Osteocyte (in vitro differentiated cells): Measurements from ENCODE around the gene CBL. TPM values are rescaled to one million over a fixed set of nuclear protein-coding genes. Genes with fewer than 3 reads are reported as not detected.

Experiments used
- DNase-seq: peaks from one replicate; pipeline ENCODE4 v3.0.0; 2021; ENCODE audit warnings: mixed read lengths; ENCODE audit not compliant: unreplicated experiment; ENCODE audit errors: extremely low spot score
- H3K27ac Mint-ChIP-seq: one replicate; pipeline ENCODE4 v1.8.0; 2021; ENCODE audit warnings: mild to moderate bottlenecking, mixed read lengths; ENCODE audit not compliant: unreplicated experiment
- H3K27me3 Mint-ChIP-seq: one replicate; pipeline ENCODE4 v1.8.0; 2021; ENCODE audit warnings: mixed read lengths; ENCODE audit not compliant: unreplicated experiment
- H3K36me3 Mint-ChIP-seq: one replicate; pipeline ENCODE4 v1.8.0; 2021; ENCODE audit warnings: mixed read lengths; ENCODE audit not compliant: unreplicated experiment
- H3K4me1 Mint-ChIP-seq: one replicate; pipeline ENCODE4 v1.8.0; 2021; ENCODE audit warnings: mixed read lengths; ENCODE audit not compliant: unreplicated experiment
- H3K4me3 Mint-ChIP-seq: one replicate; pipeline ENCODE4 v1.8.0; 2021; ENCODE audit warnings: mild to moderate bottlenecking, moderate library complexity, mixed read lengths; ENCODE audit not compliant: unreplicated experiment
- H3K9me3 Mint-ChIP-seq: one replicate; pipeline ENCODE4 v1.8.0; 2021; ENCODE audit warnings: mixed read lengths; ENCODE audit not compliant: unreplicated experiment
- total RNA-seq: library from RNA; stranded (reverse); gene quantifications from 2 replicates; pipeline ENCODE4 v1.2.1, GENCODE V29; 2021
- TF ChIP-seq, protein P1 (sequence below): fragments of 200-600 bp; sonication (generic); IDR thresholded peaks from 2 replicates; pipeline ENCODE4 v1.5.0; 2021; ENCODE audit warnings: antibody characterized with exemption, mild to moderate bottlenecking, moderate library complexity

The CBL gene
- total RNA-seq, 1 donor from 2014 or later, result 20.8 TPM

DNA sequence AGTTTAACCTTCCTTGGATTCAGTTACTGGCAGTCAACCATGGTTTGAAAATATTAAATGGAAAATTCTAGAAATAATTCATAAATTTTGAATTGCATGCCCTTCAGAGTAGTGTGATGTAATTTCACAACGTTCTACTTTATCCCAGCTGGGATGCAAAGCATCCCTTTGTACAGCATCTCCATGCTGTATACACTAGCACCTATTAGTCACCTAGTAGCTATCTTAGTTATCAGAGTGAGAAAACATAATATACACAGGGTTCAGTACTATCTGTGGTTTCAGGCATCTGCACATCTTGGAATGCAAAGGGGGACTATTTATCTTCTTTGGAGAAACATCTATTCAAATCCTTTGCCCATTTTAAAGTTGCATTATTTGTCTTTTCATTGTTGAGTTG lies 30.8 kb downstream of the CBL start:
- Mint-ChIP-seq H3K36me3 (peaks cover 35% of the 10 kb centered on the region), H3K27ac (peak overlapping the region; percentile 32), H3K4me3 (no peak overlapping the region), H3K4me1 (peaks cover 19% of the 10 kb centered on the region), H3K27me3 (no peaks in the 10 kb centered on the region), H3K9me3 (peaks cover 3% of the 10 kb centered on the region)
- TF ChIP-seq, protein P1, sequence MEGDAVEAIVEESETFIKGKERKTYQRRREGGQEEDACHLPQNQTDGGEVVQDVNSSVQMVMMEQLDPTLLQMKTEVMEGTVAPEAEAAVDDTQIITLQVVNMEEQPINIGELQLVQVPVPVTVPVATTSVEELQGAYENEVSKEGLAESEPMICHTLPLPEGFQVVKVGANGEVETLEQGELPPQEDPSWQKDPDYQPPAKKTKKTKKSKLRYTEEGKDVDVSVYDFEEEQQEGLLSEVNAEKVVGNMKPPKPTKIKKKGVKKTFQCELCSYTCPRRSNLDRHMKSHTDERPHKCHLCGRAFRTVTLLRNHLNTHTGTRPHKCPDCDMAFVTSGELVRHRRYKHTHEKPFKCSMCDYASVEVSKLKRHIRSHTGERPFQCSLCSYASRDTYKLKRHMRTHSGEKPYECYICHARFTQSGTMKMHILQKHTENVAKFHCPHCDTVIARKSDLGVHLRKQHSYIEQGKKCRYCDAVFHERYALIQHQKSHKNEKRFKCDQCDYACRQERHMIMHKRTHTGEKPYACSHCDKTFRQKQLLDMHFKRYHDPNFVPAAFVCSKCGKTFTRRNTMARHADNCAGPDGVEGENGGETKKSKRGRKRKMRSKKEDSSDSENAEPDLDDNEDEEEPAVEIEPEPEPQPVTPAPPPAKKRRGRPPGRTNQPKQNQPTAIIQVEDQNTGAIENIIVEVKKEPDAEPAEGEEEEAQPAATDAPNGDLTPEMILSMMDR, result no peak
- no peak for DNase-seq

DNA sequence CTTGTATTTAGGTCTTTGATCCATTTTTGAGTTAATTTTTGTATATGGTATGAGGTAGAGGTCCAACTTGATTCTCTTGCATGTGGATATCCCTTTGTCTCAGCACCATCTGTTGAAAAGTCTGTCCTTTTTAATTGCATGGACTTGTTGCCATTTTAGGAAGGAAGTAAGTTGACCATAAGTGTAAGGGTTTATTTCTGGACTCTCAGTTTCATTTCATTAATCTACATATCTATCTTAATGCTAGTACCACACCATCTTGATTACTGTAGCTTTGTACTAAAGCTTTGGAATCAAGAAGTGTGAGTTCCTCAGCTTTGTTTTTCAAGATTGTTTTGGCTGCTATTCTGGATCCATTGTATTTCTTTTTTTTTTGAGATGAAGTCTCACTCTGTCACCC lies 31.4 kb downstream of the CBL start:
- Mint-ChIP-seq H3K27ac (no peak overlapping the region), H3K4me3 (no peak overlapping the region), H3K36me3 (peaks cover 34% of the 10 kb centered on the region), H3K4me1 (peaks cover 19% of the 10 kb centered on the region), H3K27me3 (no peaks in the 10 kb centered on the region), H3K9me3 (peaks cover 3% of the 10 kb centered on the region)
- TF ChIP-seq, protein P1, result no peak
- no peak for DNase-seq

DNA sequence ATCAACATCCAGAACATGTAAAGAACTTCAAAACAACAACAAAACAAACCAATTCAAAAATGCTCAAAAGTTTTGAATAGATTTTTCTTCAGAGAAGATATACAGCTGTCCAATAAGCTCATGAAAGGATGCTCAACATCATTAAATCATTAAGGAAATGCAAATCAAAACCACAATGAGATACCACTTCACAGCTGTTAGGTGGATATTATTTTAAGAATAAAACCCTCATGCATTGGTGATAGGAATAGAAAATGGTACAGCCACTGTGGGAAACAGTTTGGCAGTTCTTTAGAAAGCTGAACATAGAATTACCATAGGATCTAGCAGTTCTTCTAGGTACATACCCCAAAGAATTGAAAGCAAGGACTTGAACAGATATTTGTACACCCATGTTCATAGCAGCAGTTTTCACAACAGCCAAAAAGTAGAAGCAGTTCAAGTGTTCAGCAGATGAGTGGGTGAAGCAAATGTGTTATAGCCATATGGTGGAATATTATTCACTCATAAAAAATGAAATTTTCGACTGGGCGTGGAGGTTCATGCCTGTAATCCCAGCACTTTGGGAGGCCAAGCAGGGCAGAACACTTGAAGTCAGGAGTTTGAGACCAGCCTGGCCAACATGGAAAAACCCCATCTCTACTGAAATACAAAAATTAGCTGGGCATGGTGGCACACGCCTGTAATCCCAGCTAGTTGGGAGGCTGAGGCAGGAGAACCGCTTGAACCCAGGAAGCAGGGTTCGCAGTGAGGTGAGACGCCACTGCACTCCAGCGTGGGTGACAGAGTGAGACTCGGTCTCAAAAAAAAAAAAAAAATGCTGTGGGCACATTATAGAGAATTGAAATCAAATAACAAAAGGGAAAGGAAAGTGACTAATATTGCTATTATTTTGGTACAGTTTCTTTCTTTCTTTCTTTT lies 42.9 kb downstream of the CBL start:
- TF ChIP-seq, protein P1, result no peak
- no peak for DNase-seq
- Mint-ChIP-seq H3K4me3 (no peak overlapping the region), H3K27me3 (no peaks in the 10 kb centered on the region), H3K4me1 (no peaks in the 10 kb centered on the region), H3K9me3 (no peaks in the 10 kb centered on the region), H3K36me3 (peaks cover 11% of the 10 kb centered on the region), H3K27ac (no peak overlapping the region)

DNA sequence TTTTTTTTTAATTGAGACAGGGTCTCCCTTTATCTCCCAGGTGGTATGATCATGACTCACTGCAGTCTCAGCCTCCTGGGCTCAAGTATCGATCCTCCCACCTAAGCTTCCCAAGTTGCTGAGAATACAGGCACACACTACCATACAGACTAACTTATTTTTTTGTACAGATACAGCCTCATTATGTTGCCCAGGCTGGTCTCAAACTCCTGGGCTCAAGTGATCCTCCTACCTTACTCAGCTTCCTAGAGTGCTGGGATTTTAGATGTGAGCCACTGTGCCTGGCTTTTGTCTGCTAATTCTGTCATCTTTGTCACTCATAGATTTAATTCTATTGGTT lies 43.5 kb downstream of the CBL start:
- Mint-ChIP-seq H3K4me3 (no peak overlapping the region), H3K36me3 (peaks cover 11% of the 10 kb centered on the region), H3K9me3 (no peaks in the 10 kb centered on the region), H3K4me1 (no peaks in the 10 kb centered on the region), H3K27ac (no peak overlapping the region), H3K27me3 (no peaks in the 10 kb centered on the region)
- DNase-seq, result no peak
- TF ChIP-seq, protein P1, result no peak

DNA sequence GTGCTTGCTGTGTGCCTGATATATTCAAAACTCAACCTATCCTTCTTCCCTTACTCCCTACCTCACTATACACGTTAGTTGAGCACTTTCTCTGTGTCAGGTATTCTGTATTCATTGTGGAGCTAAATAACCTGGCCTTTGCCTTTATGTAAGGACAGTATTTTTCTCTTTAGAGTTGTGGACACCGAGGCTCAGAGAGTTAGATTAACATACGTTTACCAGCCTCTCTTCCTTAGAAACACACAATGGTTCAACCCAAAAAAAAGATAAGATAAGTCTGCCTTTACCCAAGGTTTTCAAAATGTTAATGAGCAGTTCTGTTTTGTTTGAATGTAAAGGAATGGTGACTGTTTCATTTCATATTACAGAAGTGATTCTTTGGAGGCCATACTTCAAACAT lies 45.0 kb downstream of the CBL start:
- Mint-ChIP-seq H3K9me3 (no peaks in the 10 kb centered on the region), H3K4me1 (no peaks in the 10 kb centered on the region), H3K27me3 (no peaks in the 10 kb centered on the region), H3K36me3 (peaks cover 13% of the 10 kb centered on the region), H3K4me3 (no peak overlapping the region), H3K27ac (no peak overlapping the region)
- DNase-seq, result no peak
- TF ChIP-seq, protein P1, result no peak
